Hepatocyte (in vitro differentiated cells): ENCODE results near the gene EIF4ENIF1. TPM values are rescaled to one million over a fixed set of nuclear protein-coding genes. Genes with fewer than 3 reads are reported as not detected.

Experiments used
- DNase-seq: peaks from one replicate; pipeline ENCODE4 v3.0.0-alpha.2; 2016; ENCODE audit warnings: low spot score
- H2AFZ ChIP-seq: fragments of 200-600 bp; sonication (generic); 2 replicates; pipeline ENCODE4 v1.6.0; 2016; ENCODE audit warnings: antibody characterized with exemption, mild to moderate bottlenecking
- H3K27ac ChIP-seq: fragments of 200-600 bp; sonication (generic); 2 replicates; pipeline ENCODE4 v1.5.1; 2016; ENCODE audit warnings: mild to moderate bottlenecking
- H3K27me3 ChIP-seq: fragments of 200-600 bp; sonication (generic); 2 replicates; pipeline ENCODE4 v1.6.1; 2016
- H3K36me3 ChIP-seq: fragments of 200-600 bp; sonication (generic); replicated peaks from 2 replicates; pipeline ENCODE4 v1.5.1; 2016; ENCODE audit warnings: low read depth; ENCODE audit not compliant: insufficient read depth
- H3K4me1 ChIP-seq: fragments of 200-600 bp; sonication (generic); 2 replicates; pipeline ENCODE4 v1.5.1; 2016; ENCODE audit warnings: mild to moderate bottlenecking, moderate library complexity; ENCODE audit not compliant: insufficient read depth
- H3K4me2 ChIP-seq: fragments of 200-600 bp; sonication (generic); 2 replicates; pipeline ENCODE4 v1.6.0; 2016
- H3K4me3 ChIP-seq: fragments of 200-600 bp; sonication (generic); 2 replicates; pipeline ENCODE4 v1.5.1; 2016; ENCODE audit warnings: mild to moderate bottlenecking
- H3K79me2 ChIP-seq: fragments of 200-600 bp; sonication (generic); 2 replicates; pipeline ENCODE4 v1.6.0; 2017; ENCODE audit warnings: mild to moderate bottlenecking
- H3K9me2 ChIP-seq: fragments of 200-600 bp; sonication (generic); replicated peaks from 2 replicates; pipeline ENCODE4 v1.6.0; 2017; ENCODE audit warnings: mild to moderate bottlenecking; ENCODE audit not compliant: insufficient read depth
- H3K9me3 ChIP-seq: fragments of 200-600 bp; sonication (generic); 2 replicates; pipeline ENCODE4 v1.5.1; 2016; ENCODE audit warnings: low read depth, mild to moderate bottlenecking
- H4K20me1 ChIP-seq: fragments of 200-600 bp; sonication (generic); 2 replicates; pipeline ENCODE4 v1.6.0; 2016; ENCODE audit warnings: mild to moderate bottlenecking; ENCODE audit not compliant: insufficient read depth, poor library complexity, severe bottlenecking
- CTCF ChIP-seq: fragments of 200-600 bp; sonication (generic); IDR thresholded peaks from 2 replicates; pipeline ENCODE4 v1.5.1; 2016; ENCODE audit warnings: antibody characterized with exemption, mild to moderate bottlenecking; ENCODE audit not compliant: poor library complexity
- EZH2 ChIP-seq: fragments of 200-600 bp; sonication (generic); IDR thresholded peaks from 2 replicates; pipeline ENCODE4 v1.6.1; 2016; ENCODE audit warnings: antibody characterized with exemption, mild to moderate bottlenecking, borderline replicate concordance
- EZH2phosphoT487 ChIP-seq: fragments of 200-600 bp; sonication (generic); IDR thresholded peaks from one replicate; pipeline ENCODE4 v1.6.1; 2018; ENCODE audit warnings: antibody characterized with exemption, mild to moderate bottlenecking, low read depth, moderate library complexity; ENCODE audit not compliant: unreplicated experiment, severe bottlenecking
- WGBS: methylation state at CpG from one replicate; pipeline ENCODE4 v1.1.6; 2016; ENCODE audit warnings: low lambda C conversion rate; ENCODE audit errors: missing lambda C conversion rate; 5-methylcytosine and 5-hydroxymethylcytosine counted together
- polyA plus RNA-seq: library from polyadenylated mRNA; unstranded; fragments of >200 nt; fragmentation: Nextera tagmentation; extraction: Ambion mirVana; gene quantifications from 2 replicates; pipeline ENCODE4 v1.2.1, GENCODE V29; 2016
- total RNA-seq: library from RNA; depleted of rRNA; stranded (reverse); fragments of >200 nt; gene quantifications from 2 replicates; pipeline ENCODE4 v1.2.3, GENCODE V29; 2014

EIF4ENIF1 gene
- total and polyA plus RNA-seq, 2 experiments from 2014 or later = 9.2 to 13.3 TPM

DNA sequence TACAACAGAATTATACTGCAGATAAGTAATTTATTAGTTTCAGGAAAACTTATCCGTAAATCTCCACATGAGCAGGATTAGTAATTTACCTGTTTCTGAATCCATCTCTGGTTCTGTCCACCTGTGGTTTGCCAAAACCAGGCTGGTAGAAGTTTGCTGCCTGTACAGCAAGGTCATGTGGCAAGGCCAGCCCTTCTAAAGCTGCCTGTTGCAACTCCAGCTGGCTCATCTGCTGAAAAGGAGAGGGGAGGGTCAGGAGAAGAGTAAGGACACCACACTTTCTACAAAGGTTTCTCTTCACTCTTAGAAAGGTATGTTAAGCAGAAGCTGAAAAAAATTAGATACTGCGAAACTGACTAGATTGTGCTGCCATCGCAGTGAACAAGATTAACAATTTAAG, 42.3 kb downstream of the EIF4ENIF1 start:
- Histone ChIP-seq H3K27me3 (no peaks in the 10 kb centered on the region), H2AFZ (no peak overlapping the region), H3K4me1 (peaks cover 3% of the 10 kb centered on the region), H3K79me2 (no peaks in the 10 kb centered on the region), H4K20me1 (no peaks in the 10 kb centered on the region), H3K4me3 (no peak overlapping the region), H3K9me2 (no peaks in the 10 kb centered on the region), H3K36me3 (no peaks in the 10 kb centered on the region), H3K4me2 (no peak overlapping the region), H3K27ac (no peak overlapping the region), H3K9me3 (no peaks in the 10 kb centered on the region)
- whole genome bisulfite sequencing = 96% methylated on average over 3 of the region's 3 CpGs
- DNase-seq = no peak
- no peak for TF ChIP-seq CTCF
- no peak for TF ChIP-seq EZH2
- no peak for TF ChIP-seq EZH2phosphoT487

GRCh38 chr22:31446767-31447166, 42.9 kb downstream of the EIF4ENIF1 start:
- TF ChIP-seq CTCF (no peak), EZH2phosphoT487 (no peak), EZH2 (no peak)
- Histone ChIP-seq H3K36me3 (no peaks in the 10 kb centered on the region), H3K79me2 (no peaks in the 10 kb centered on the region), H2AFZ (no peak overlapping the region), H3K27me3 (no peaks in the 10 kb centered on the region), H3K4me3 (no peak overlapping the region), H4K20me1 (no peaks in the 10 kb centered on the region), H3K4me2 (no peak overlapping the region), H3K9me2 (no peaks in the 10 kb centered on the region), H3K4me1 (peaks cover 3% of the 10 kb centered on the region), H3K27ac (no peak overlapping the region), H3K9me3 (no peaks in the 10 kb centered on the region)
- DNase-seq = no peak
- WGBS = 95% methylated on average over 2 of the region's 2 CpGs

DNA sequence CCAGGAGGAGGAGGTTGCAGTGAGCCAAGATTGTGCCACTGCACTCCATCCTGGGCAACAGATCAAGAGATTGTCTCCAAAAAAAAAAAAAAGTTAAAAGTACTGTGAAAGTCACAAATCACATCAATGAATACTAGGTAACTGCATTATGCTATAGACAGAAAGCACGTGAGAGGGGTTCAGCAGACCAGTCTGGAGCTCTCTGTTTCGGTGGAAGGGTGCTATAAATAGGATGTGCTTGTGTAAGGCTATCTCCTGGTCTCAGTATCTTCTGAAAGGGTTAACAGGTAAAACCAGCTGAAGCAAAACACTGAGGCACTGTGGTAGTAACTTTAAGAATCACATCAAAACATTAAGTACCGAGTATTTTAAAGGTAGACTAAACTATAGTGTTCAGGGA, 43.4 kb downstream of the EIF4ENIF1 start:
- H2AFZ ChIP-seq = no peak overlapping the region
- H3K4me1 ChIP-seq = peaks cover 3% of the 10 kb centered on the region
- H3K79me2 ChIP-seq = no peaks in the 10 kb centered on the region
- H3K9me3 ChIP-seq = no peaks in the 10 kb centered on the region
- no peak for DNase-seq
- 72% methylated on average over 3 of the region's 3 CpGs for whole genome bisulfite sequencing
- no peaks in the 10 kb centered on the region for H3K27me3 ChIP-seq
- H3K9me2 ChIP-seq = no peaks in the 10 kb centered on the region
- TF ChIP-seq EZH2 = no peak
- H3K36me3 ChIP-seq = no peaks in the 10 kb centered on the region
- no peak overlapping the region for H3K4me3 ChIP-seq
- no peaks in the 10 kb centered on the region for H4K20me1 ChIP-seq
- no peak overlapping the region for H3K27ac ChIP-seq
- H3K4me2 ChIP-seq = no peak overlapping the region

DNA sequence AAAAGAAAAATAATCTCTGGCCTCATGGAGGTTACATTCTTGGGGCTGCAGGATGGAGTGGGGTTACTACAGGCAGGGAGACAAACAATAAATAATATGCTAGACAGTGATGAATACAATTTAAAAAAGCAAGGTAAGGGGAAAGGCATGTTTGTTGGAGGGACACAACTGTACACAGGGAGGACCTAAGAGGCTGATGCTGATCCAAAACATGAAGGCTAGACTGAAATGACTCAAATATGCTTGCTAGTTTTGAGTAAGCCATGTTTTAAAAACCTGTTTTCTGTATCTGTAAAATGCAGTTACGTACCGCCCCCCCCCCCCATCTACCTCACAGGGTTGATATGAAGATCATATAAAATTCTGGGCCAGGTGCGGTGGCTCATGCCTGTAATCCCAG, 44.0 kb downstream of the EIF4ENIF1 start:
- H3K4me2 ChIP-seq = no peak overlapping the region
- 93% methylated on average over 3 of the region's 3 CpGs for WGBS
- TF ChIP-seq EZH2phosphoT487 (no peak), EZH2 (no peak), CTCF (no peak)

More for the DNA sequence above, 44.0 kb downstream of the EIF4ENIF1 start:
- Histone ChIP-seq H3K79me2 (no peaks in the 10 kb centered on the region), H4K20me1 (no peaks in the 10 kb centered on the region), H3K9me3 (no peaks in the 10 kb centered on the region), H2AFZ (no peak overlapping the region), H3K4me1 (peaks cover 3% of the 10 kb centered on the region), H3K36me3 (no peaks in the 10 kb centered on the region), H3K9me2 (no peaks in the 10 kb centered on the region), H3K27ac (no peak overlapping the region), H3K4me3 (no peak overlapping the region), H3K27me3 (no peaks in the 10 kb centered on the region)
- DNase-seq = no peak
